ENCODE results near the gene TCF15.

DNA sequence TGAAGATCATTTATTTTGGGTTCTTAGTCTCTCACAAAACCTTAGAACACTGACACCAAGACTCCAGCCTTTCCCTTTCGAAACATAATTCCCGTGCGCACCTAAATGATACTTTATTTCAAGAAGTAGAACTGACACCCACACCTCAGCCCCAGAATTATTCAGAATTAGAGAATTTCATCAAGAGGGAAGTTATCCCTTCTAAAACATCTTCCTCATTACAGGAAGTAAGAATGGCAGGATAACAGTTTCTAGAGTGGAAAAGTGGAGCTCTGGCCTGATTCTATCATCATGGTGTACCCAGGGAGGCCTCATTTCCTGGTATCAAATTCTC, 44.3 kb upstream of the TCF15 start:
- TF ChIP-seq POLR2A (IDR thresholded peaks at IDR 0.05; ENCODE audit: low read length), result no peak
- TF ChIP-seq, protein P1, sequence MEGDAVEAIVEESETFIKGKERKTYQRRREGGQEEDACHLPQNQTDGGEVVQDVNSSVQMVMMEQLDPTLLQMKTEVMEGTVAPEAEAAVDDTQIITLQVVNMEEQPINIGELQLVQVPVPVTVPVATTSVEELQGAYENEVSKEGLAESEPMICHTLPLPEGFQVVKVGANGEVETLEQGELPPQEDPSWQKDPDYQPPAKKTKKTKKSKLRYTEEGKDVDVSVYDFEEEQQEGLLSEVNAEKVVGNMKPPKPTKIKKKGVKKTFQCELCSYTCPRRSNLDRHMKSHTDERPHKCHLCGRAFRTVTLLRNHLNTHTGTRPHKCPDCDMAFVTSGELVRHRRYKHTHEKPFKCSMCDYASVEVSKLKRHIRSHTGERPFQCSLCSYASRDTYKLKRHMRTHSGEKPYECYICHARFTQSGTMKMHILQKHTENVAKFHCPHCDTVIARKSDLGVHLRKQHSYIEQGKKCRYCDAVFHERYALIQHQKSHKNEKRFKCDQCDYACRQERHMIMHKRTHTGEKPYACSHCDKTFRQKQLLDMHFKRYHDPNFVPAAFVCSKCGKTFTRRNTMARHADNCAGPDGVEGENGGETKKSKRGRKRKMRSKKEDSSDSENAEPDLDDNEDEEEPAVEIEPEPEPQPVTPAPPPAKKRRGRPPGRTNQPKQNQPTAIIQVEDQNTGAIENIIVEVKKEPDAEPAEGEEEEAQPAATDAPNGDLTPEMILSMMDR (IDR thresholded peaks at IDR 0.05), result no peak
- no peak for TF ChIP-seq BHLHE40 (IDR thresholded peaks at IDR 0.05; ENCODE audit: low read depth, low read length)
- TF ChIP-seq POLR2AphosphoS2 (conservative IDR thresholded peaks at IDR 0.05; ENCODE audit: low read length), result no peak
- no peak for TF ChIP-seq RCOR1 (IDR thresholded peaks at IDR 0.05; ENCODE audit: low read depth, low read length)
- TF ChIP-seq NR3C1 (IDR thresholded peaks at IDR 0.05), result no peak
- TF ChIP-seq, protein P2, sequence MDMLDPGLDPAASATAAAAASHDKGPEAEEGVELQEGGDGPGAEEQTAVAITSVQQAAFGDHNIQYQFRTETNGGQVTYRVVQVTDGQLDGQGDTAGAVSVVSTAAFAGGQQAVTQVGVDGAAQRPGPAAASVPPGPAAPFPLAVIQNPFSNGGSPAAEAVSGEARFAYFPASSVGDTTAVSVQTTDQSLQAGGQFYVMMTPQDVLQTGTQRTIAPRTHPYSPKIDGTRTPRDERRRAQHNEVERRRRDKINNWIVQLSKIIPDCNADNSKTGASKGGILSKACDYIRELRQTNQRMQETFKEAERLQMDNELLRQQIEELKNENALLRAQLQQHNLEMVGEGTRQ (IDR thresholded peaks at IDR 0.05), result no peak
- no peak for TF ChIP-seq RNF2 (IDR thresholded peaks at IDR 0.05; ENCODE audit: borderline replicate concordance, low read depth)
- no peak for TF ChIP-seq MYC (IDR thresholded peaks at IDR 0.05; ENCODE audit: borderline replicate concordance, low read length)
- TF ChIP-seq RAD21 (conservative IDR thresholded peaks at IDR 0.05 in 1 of 2, IDR thresholded peaks at IDR 0.05 in 1 of 2), result no peak
- no peak for TF ChIP-seq RFX5 (IDR thresholded peaks at IDR 0.05)
- no peak for TF ChIP-seq CEBPB (IDR thresholded peaks at IDR 0.05)
- TF ChIP-seq JUNB (IDR thresholded peaks at IDR 0.05), result no peak
